Skeletal muscle satellite cell (primary cell): ENCODE data around the gene POLD4.
A peak's percentile ranks its signal among the peaks of the same experiment; 100 is the strongest.

ENCODE experiments used
- H3K27me3 ChIP-seq: 2 replicates; pipeline ENCODE4 v1.7.0; 2013; ENCODE audit warnings: low read length; ENCODE audit not compliant: control insufficient read depth, insufficient read depth
- H3K36me3 ChIP-seq: 2 replicates; pipeline ENCODE4 v1.7.0; 2013; ENCODE audit warnings: mild to moderate bottlenecking, control low read depth, low read length; ENCODE audit not compliant: insufficient read depth
- H3K4me1 ChIP-seq: 2 replicates; pipeline ENCODE4 v1.7.0; 2013; ENCODE audit warnings: low read length; ENCODE audit not compliant: control insufficient read depth, insufficient read depth
- H3K4me2 ChIP-seq: 2 replicates; pipeline ENCODE4 v1.7.0; 2013; ENCODE audit warnings: mild to moderate bottlenecking, low read length
- H3K4me3 ChIP-seq: 2 replicates; pipeline ENCODE4 v1.7.0; 2013; ENCODE audit warnings: low read length
- H3K9ac ChIP-seq: 2 replicates; pipeline ENCODE4 v1.7.0; 2013; ENCODE audit warnings: mild to moderate bottlenecking, low read depth, low read length, moderate library complexity
- H3K9me3 ChIP-seq: replicated peaks from 2 replicates; pipeline ENCODE4 v1.7.0; 2013; ENCODE audit warnings: mild to moderate bottlenecking, control low read depth, low read length

POLD4 gene

GRCh38 chr11:67317205-67317887, 36.0 kb downstream of the POLD4 start:
- no peaks in the 10 kb centered on the region for H3K9me3 ChIP-seq
- no peaks in the 10 kb centered on the region for H3K36me3 ChIP-seq
- H3K4me2 ChIP-seq: peak overlapping the region; percentile 95
- H3K4me3 ChIP-seq: peak overlapping the region; percentile 78
- peaks cover 5% of the 10 kb centered on the region for H3K4me1 ChIP-seq
- H3K9ac ChIP-seq: peak overlapping the region; percentile 77
- no peaks in the 10 kb centered on the region for H3K27me3 ChIP-seq

GRCh38 chr11:67316882-67317204, 36.5 kb downstream of the POLD4 start:
- H3K27me3 ChIP-seq: no peaks in the 10 kb centered on the region
- H3K4me1 ChIP-seq: peaks cover 5% of the 10 kb centered on the region
- H3K4me3 ChIP-seq: peak overlapping the region; percentile 78
- H3K9me3 ChIP-seq: no peaks in the 10 kb centered on the region
- no peaks in the 10 kb centered on the region for H3K36me3 ChIP-seq
- peak overlapping the region; percentile 95 for H3K4me2 ChIP-seq
- peak overlapping the region; percentile 77 for H3K9ac ChIP-seq

GRCh38 chr11:67315325-67315909, 37.9 kb downstream of the POLD4 start:
- Histone ChIP-seq H3K9me3 (no peaks in the 10 kb centered on the region), H3K9ac (no peak overlapping the region), H3K4me3 (no peak overlapping the region), H3K4me2 (no peak overlapping the region), H3K4me1 (peaks cover 5% of the 10 kb centered on the region), H3K27me3 (no peaks in the 10 kb centered on the region), H3K36me3 (peaks cover 5% of the 10 kb centered on the region)

- Histone ChIP-seq H3K4me3 (no peak overlapping the region), H3K9ac (no peak overlapping the region), H3K4me2 (no peak overlapping the region), H3K27me3 (no peaks in the 10 kb centered on the region), H3K4me1 (peaks cover 5% of the 10 kb centered on the region), H3K9me3 (no peaks in the 10 kb centered on the region), H3K36me3 (peaks cover 14% of the 10 kb centered on the region)
Measured at GRCh38 chr11:67314218-67314617, 39.1 kb downstream of the POLD4 start.

GRCh38 chr11:67313125-67313890, 40.0 kb downstream of the POLD4 start:
- H3K4me3 ChIP-seq: no peak overlapping the region
- no peaks in the 10 kb centered on the region for H3K9me3 ChIP-seq
- no peak overlapping the region for H3K4me2 ChIP-seq
- H3K27me3 ChIP-seq: no peaks in the 10 kb centered on the region
- no peak overlapping the region for H3K9ac ChIP-seq
- peaks cover 3% of the 10 kb centered on the region for H3K4me1 ChIP-seq
- peaks cover 19% of the 10 kb centered on the region for H3K36me3 ChIP-seq

- H3K27me3 ChIP-seq: no peaks in the 10 kb centered on the region
- H3K36me3 ChIP-seq: peaks cover 19% of the 10 kb centered on the region
- no peaks in the 10 kb centered on the region for H3K4me1 ChIP-seq
- no peak overlapping the region for H3K9ac ChIP-seq
- H3K9me3 ChIP-seq: no peaks in the 10 kb centered on the region
- no peak overlapping the region for H3K4me3 ChIP-seq
- H3K4me2 ChIP-seq: no peak overlapping the region
Measured at GRCh38 chr11:67312187-67313021, 40.9 kb downstream of the POLD4 start.

GRCh38 chr11:67311556-67312082, 41.7 kb downstream of the POLD4 start:
- Histone ChIP-seq H3K36me3 (peaks cover 19% of the 10 kb centered on the region), H3K4me1 (no peaks in the 10 kb centered on the region), H3K27me3 (no peaks in the 10 kb centered on the region), H3K4me2 (no peak overlapping the region), H3K9me3 (no peaks in the 10 kb centered on the region), H3K9ac (no peak overlapping the region), H3K4me3 (no peak overlapping the region)

- H3K27me3 ChIP-seq: no peaks in the 10 kb centered on the region
- no peak overlapping the region for H3K4me2 ChIP-seq
- H3K36me3 ChIP-seq: peaks cover 19% of the 10 kb centered on the region
- no peaks in the 10 kb centered on the region for H3K4me1 ChIP-seq
- H3K9me3 ChIP-seq: no peaks in the 10 kb centered on the region
- H3K4me3 ChIP-seq: no peak overlapping the region
- no peak overlapping the region for H3K9ac ChIP-seq
Measured at GRCh38 chr11:67311051-67311555, 42.2 kb downstream of the POLD4 start.

- H3K4me2 ChIP-seq: no peak overlapping the region
- H3K4me1 ChIP-seq: no peaks in the 10 kb centered on the region
- H3K36me3 ChIP-seq: peaks cover 19% of the 10 kb centered on the region
- no peaks in the 10 kb centered on the region for H3K9me3 ChIP-seq
- no peak overlapping the region for H3K9ac ChIP-seq
- H3K4me3 ChIP-seq: no peak overlapping the region
- no peaks in the 10 kb centered on the region for H3K27me3 ChIP-seq
Measured at GRCh38 chr11:67310246-67311050, 42.9 kb downstream of the POLD4 start.

GRCh38 chr11:67309661-67310061, 43.7 kb downstream of the POLD4 start:
- Histone ChIP-seq H3K4me2 (no peak overlapping the region), H3K4me3 (no peak overlapping the region), H3K9me3 (no peaks in the 10 kb centered on the region), H3K36me3 (peaks cover 19% of the 10 kb centered on the region), H3K27me3 (no peaks in the 10 kb centered on the region), H3K9ac (no peak overlapping the region), H3K4me1 (peaks cover 2% of the 10 kb centered on the region)
